NCI-H2081 treated with DMSO at 0.1 percent for 48 hours (cell line): Measurements from ENCODE around the gene MLF2.
A peak's percentile ranks its signal among the peaks of the same experiment; 100 is the strongest.

Experiments
- DNase-seq: peaks from one replicate; lab custom pipeline; 2025; lab: John Stamatoyannopoulos, UW

Gene MLF2

GRCh38 chr12:6778217-6778573 is 25.3 kb upstream of the MLF2 start:
- no peak for DNase-seq

- DNase-seq: no peak
Observed at GRCh38 chr12:6777386-6777785, 24.4 kb upstream of the MLF2 start.

- DNase-seq: no peak
Observed at GRCh38 chr12:6775185-6776174, 22.5 kb upstream of the MLF2 start.

GRCh38 chr12:6774499-6775062 is 21.6 kb upstream of the MLF2 start:
- no peak for DNase-seq

GRCh38 chr12:6773590-6774351 is 20.8 kb upstream of the MLF2 start:
- DNase-seq: no peak

GRCh38 chr12:6772726-6773589 is 20.0 kb upstream of the MLF2 start:
- DNase-seq: no peak

GRCh38 chr12:6772331-6772695 is 19.4 kb upstream of the MLF2 start, which contains the start of gene LAG3:
Gene LAG3, plus strand, starts transcription at chr12:6772520. Its CDS starts 333 bp downstream, at chr12:6772853.
- DNase-seq: no peak

- DNase-seq: no peak
Observed at GRCh38 chr12:6771509-6772330, 18.8 kb upstream of the MLF2 start.

- no peak for DNase-seq
Observed at GRCh38 chr12:6771091-6771495, 18.2 kb upstream of the MLF2 start.

GRCh38 chr12:6770600-6770999 is 17.7 kb upstream of the MLF2 start:
- no peak for DNase-seq

GRCh38 chr12:6770094-6770493 is 17.2 kb upstream of the MLF2 start:
- DNase-seq: no peak

- no peak for DNase-seq
Observed at GRCh38 chr12:6769666-6770065, 16.7 kb upstream of the MLF2 start.

GRCh38 chr12:6768990-6769389 is 16.0 kb upstream of the MLF2 start:
- DNase-seq: no peak

GRCh38 chr12:6768437-6768914 is 15.5 kb upstream of the MLF2 start:
- DNase-seq: no peak

- DNase-seq: no peak
Observed at GRCh38 chr12:6767353-6768319, 14.7 kb upstream of the MLF2 start.

GRCh38 chr12:6766651-6767349 is 13.9 kb upstream of the MLF2 start:
- no peak for DNase-seq

- peak; percentile 41 for DNase-seq
Observed at GRCh38 chr12:6765634-6766581, 13.0 kb upstream of the MLF2 start, which contains the start of gene PTMS. Gene PTMS, plus strand, starts transcription at chr12:6766363. Its CDS starts 343 bp downstream, at chr12:6766706.
